ENCODE data around the gene SSX4. TPM values are rescaled to one million over a fixed set of nuclear protein-coding genes. Genes with fewer than 3 reads are reported as not detected.

The SSX4 gene
- total RNA-seq, 1 experiment from 2014 or later: 0.42 TPM

Small RNAs within 50 kb of the gene (small RNA-seq; reads per million reads assigned to genes)
- 0 reads per million in 2 experiments for gene AL606490.4
- gene AL606490.7: 0 reads per million in 2 experiments
- 0 reads per million in 2 experiments for gene AL606490.9

Other genes with a start within 250 kb of the SSX4 start
- not detected in 2 replicates for gene SSX5, start 186.7 kb upstream of the SSX4 start, total RNA-seq (2014; rRNA removed; shearing (Covaris generic))
- gene SSX1, start 128.1 kb upstream of the SSX4 start, total RNA-seq (2014; rRNA removed; shearing (Covaris generic)): 0.93 and 1.0 TPM in 2 replicates
- not detected in 2 replicates for gene SSX3, start 26.8 kb upstream of the SSX4 start, total RNA-seq (2014; rRNA removed; shearing (Covaris generic))
- 0.42 TPM in 1 of 2 replicates, not detected in the other for gene SSX4B, start 28.4 kb downstream of the SSX4 start, total RNA-seq (2014; rRNA removed; shearing (Covaris generic))
- not detected in 2 replicates for gene SLC38A5, start 86.7 kb downstream of the SSX4 start, total RNA-seq (2014; rRNA removed; shearing (Covaris generic))
- gene FTSJ1, start 92.7 kb downstream of the SSX4 start, total RNA-seq (2014; rRNA removed; shearing (Covaris generic)): 39.2 and 48.3 TPM in 2 replicates
- gene PORCN, start 125.5 kb downstream of the SSX4 start, total RNA-seq (2014; rRNA removed; shearing (Covaris generic)): 13.7 and 16.1 TPM in 2 replicates
- 50.2 and 53.6 TPM in 2 replicates for gene EBP, start 138.3 kb downstream of the SSX4 start, total RNA-seq (2014; rRNA removed; shearing (Covaris generic))
- 3.3 and 4.7 TPM in 2 replicates for gene TBC1D25, start 156.2 kb downstream of the SSX4 start, total RNA-seq (2014; rRNA removed; shearing (Covaris generic))
- 220 and 221 TPM in 2 replicates for gene RBM3, start 190.9 kb downstream of the SSX4 start, total RNA-seq (2014; rRNA removed; shearing (Covaris generic))
- 46.8 and 50.4 TPM in 2 replicates for gene WDR13, start 214.0 kb downstream of the SSX4 start, total RNA-seq (2014; rRNA removed; shearing (Covaris generic))